ENCODE data around the gene TRAF2.

DNA sequence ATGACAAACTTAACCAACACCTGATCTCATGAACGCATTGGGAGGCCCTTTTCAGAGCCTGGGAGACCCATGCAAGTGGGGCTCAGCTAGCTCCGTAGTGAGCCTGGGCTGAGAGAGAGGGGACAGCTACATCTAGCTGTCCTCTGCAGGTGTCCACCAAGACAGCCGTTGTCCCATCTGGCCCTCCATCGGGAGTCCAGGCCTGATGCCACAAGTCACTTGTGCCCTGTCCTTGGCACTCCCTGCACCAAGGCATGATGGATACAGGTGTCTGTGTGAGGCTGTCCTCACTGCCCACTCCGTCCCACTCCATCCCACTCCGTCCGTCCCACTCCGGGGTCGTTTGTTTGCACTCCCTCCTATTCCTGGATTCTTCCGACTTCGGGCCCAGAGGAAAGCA, 17.7 kb upstream of the TRAF2 start:
- TF ChIP-seq, protein P1, sequence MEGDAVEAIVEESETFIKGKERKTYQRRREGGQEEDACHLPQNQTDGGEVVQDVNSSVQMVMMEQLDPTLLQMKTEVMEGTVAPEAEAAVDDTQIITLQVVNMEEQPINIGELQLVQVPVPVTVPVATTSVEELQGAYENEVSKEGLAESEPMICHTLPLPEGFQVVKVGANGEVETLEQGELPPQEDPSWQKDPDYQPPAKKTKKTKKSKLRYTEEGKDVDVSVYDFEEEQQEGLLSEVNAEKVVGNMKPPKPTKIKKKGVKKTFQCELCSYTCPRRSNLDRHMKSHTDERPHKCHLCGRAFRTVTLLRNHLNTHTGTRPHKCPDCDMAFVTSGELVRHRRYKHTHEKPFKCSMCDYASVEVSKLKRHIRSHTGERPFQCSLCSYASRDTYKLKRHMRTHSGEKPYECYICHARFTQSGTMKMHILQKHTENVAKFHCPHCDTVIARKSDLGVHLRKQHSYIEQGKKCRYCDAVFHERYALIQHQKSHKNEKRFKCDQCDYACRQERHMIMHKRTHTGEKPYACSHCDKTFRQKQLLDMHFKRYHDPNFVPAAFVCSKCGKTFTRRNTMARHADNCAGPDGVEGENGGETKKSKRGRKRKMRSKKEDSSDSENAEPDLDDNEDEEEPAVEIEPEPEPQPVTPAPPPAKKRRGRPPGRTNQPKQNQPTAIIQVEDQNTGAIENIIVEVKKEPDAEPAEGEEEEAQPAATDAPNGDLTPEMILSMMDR (IDR thresholded peaks at IDR 0.05) = no peak
- TF ChIP-seq POLR2A (IDR thresholded peaks at IDR 0.05) (no peak), EP300 (IDR thresholded peaks at IDR 0.05) (no peak)

All from tibial nerve (tissue), 4 donors.